Activated T-cell treated with anti-CD3 and anti-CD28 coated beads for 4 hours (primary cell): ENCODE data around the gene VWA1.
A peak's percentile ranks its signal among the peaks of the same experiment; 100 is the strongest.
"Not testable (repeated sequence)": the region's sequence is repeated elsewhere in the genome, so short reads cannot be mapped to it uniquely, and the experiment has no call there.

Experiments
- DNase-seq: peaks from one replicate; pipeline ENCODE4 v3.0.0-alpha.2; 2020

Gene VWA1

DNA sequence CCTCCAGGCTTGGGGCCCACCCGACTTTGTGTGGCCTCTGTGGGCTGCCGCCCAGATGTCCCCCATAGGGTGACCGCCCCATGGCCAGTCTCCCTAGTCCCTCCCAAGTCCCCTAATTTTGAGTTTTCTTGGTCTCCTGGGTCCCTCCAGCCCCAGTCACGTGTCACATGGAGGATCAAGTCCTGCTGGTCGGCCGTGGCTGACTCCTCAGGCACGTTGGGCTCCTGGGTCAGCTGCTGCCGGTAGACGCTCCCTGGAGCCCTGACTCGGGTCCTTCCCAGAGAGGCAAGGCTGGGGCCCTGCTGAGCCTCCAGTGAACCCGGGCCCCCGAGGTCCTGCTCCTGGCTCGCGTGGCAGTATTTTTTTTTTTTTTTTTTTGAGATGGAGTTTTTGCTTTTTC is 24.2 kb downstream of the VWA1 start:
- not testable (repeated sequence) for DNase-seq

DNA sequence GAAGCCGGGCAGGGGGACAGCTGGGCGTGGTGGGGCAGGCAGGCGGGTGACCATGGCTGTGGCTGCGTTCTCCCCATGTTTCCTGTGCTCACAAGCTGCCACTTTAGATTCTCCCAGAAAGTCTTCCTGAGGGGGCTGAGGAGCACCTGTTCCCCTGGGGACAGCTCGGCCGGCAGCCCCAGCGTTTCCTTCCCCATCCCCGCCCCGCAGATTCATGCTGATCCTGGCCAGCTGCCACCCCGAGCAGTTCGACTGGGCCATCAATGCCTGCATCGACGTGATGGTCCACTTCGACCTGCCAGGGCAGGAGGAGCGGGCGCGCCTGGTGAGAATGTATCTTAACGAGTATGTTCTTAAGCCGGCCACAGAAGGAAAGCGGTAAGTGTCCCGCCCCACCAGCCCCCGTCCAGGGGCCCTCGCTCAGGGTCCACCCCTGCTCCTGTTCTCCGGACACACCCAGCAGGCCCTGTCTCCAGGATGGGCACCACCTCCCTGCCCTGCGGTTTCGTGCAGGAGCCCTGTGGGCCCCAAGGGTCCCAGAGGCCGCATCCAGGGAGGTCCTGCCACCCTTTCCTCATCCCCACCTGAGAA is 25.1 kb downstream of the VWA1 start:
- no peak for DNase-seq

GRCh38 chr1:1461721-1462317 is 26.3 kb downstream of the VWA1 start:
- DNase-seq: no peak

DNA sequence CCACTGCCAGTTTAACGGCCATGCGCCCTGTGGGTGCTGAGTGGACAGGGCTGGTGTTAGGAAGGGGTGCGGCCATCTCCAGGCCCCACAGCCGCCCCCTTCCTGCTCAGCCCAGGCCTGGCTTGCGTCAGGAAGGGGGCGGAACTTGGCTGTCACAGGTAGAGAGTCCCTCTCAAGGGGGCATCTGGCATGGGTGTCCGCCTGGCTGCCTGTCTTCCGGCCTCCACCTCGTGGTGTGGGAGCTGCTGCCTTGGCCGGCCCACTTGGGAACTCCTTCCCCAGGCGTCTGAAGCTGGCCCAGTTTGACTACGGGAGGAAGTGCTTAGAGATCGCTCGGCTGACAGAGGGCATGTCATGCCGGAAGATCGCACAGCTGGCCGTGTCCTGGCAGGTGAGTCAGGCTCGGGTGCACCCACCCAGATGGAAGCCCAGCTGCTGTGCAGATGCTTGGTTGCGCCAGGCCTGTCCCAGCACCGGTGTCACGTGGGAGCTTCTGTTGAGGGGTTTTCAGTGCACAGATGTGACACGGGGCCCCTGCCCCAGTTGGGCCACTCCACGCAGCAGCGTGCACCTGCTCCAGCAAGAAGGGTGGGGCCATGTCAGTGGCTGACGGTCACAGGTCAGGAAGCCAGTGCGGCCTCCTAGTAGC is 27.0 kb downstream of the VWA1 start:
- DNase-seq: no peak

DNA sequence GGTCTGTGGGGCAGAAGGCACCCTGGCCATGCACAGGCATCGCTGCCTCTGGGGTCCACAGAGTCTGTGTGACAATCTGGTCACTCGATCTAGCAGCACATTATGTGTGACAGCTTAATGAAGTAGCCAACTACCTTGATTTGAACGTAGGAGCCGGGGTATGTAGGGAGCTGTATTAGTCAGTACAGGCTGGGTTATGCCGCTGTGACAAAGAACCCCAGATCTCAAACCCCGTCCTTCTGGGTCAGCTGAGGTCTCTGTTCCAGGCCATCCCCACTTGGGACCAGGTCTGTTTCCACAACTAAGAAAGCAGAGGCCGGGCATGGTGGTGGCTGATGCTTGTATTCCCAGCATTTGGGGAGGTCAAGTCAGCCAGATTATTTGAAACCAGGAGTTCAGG is 27.8 kb downstream of the VWA1 start:
- no peak for DNase-seq

GRCh38 chr1:1468196-1468985 is 32.9 kb downstream of the VWA1 start:
- not testable (repeated sequence) for DNase-seq

- no peak for DNase-seq
Measured at GRCh38 chr1:1470626-1471388, 35.3 kb downstream of the VWA1 start.

DNA sequence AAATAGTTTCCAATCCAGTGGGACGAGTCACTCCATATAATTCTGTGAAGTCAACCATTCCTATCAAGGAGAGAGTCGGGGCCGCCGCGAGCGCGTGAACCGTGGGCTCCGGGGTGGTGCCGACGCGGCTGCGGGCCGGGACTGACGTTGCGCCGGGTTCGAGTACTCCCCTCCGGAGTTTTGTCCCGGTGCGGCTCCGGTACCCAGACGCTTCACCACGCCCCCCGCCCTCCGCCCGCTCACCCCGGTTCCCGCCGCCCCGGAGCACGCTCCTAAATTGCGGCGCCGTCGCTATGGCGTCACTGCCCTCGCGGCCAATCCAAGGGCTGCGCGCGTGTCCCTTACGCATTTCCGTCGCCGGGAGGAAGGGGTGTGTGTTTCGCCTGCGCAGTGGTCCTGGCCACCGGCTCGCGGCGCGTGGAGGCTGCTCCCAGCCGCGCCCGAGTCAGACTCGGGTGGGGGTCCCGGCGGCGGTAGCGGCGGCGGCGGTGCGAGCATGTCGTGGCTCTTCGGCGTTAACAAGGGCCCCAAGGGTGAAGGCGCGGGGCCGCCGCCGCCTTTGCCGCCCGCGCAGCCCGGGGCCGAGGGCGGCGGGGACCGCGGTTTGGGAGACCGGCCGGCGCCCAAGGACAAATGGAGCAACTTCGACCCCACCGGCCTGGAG is 36.0 kb downstream of the VWA1 start, which contains the start of gene ATAD3B:
TSS of gene ATAD3B (plus strand) at position 377 of the 664 bp plus-strand sequence. CDS start at position 497, 120 bp downstream.
- DNase-seq: peak; percentile 91

DNA sequence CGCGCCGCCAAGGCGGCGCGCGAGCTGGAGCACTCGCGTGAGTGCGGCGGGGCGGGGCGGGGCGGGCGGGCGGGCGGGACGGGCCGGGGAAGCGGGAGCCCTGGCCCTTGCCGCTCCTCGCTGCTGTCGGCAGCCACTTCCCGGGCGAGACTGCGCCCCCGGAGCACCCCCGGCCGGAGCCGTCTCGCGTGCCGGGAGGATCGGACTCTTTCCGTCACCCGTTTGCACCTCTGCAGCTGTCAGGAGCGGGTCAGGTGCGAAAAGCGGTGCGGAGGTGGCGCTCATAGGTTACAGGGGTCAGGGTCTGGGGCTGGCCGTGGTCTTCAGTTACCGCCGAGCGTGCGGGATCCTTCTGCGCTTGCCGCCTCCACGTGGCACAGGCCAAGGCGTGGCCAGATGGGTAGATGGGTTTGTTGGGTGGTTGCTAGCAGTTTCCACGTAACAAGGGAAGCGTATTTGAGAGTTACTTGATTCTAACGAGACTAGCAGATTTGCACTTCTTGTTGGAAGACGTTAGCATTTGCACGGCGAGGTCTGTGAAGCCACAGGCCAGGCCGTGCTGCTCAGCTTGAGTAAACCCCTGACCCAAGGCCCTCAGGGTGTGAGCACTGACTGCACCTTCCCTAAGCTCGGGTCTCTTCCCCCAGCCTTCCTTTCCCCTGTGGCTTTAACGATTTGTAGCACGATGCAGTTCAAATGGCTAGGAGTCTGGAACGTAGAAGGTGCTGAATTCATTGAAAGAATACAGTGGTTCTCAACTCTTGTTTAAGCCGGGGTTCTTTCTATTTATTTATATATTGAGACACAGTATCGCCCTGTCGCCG is 36.8 kb downstream of the VWA1 start:
- DNase-seq: not testable (repeated sequence)

DNA sequence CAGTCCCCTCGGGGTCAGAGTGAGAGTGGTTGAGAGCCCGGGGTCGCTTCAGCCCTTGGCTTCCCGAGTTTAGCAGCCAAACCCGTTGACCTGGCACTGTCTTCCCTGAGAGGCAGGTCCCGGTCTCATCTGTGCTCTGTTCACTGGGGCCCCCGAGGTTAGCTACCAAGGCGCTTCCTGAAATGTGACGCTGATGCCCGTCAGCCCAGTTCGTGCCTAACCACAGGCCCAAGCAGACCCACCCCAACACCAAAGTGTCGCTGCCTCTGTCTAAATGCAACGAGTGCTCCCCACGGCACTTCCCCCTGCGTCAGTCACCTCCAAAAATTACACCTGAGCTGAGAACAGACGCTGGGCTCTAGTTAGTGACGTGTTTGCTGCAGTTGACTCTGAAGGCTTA is 40.5 kb downstream of the VWA1 start:
- DNase-seq: not testable (repeated sequence)

DNA sequence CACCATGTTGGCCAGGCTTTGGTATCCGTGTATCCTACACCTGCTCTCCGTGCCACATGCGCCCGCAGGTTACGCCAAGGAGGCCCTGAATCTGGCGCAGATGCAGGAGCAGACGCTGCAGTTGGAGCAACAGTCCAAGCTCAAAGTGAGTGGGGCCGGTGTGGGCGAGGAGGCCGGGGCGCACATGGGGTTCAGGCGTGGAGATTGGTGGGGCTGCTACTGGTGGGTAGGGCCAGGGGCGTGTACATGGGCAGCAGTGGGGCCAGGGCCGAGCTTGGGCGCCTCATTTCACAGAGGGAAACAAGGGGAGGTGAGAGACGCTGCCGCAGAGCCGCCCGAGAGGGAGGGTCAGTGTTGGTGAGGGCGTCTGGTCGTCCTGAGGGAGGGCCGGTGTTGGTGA is 41.7 kb downstream of the VWA1 start:
- no peak for DNase-seq

GRCh38 chr1:1479547-1480487 is 44.3 kb downstream of the VWA1 start:
- DNase-seq: no peak

DNA sequence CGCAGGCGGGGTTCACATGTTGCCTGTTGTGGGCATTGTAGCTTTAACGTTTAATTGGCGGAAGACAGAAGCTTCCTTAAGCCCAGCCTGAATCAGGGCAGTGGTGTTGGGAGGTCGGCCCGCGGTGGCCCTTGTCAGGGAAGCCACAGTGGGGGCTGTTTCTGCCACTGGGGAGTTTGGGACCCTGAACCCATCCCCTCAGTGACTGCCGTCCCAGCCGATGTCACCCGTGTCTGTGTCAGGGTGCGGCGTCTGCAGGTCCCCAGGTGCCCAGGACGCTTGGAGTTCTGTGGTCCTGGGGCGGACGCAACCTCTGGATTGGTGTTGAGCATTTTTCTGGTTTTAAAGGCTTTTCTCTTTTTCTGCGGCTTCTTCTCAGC is 45.0 kb downstream of the VWA1 start:
- DNase-seq: not testable (repeated sequence)

DNA sequence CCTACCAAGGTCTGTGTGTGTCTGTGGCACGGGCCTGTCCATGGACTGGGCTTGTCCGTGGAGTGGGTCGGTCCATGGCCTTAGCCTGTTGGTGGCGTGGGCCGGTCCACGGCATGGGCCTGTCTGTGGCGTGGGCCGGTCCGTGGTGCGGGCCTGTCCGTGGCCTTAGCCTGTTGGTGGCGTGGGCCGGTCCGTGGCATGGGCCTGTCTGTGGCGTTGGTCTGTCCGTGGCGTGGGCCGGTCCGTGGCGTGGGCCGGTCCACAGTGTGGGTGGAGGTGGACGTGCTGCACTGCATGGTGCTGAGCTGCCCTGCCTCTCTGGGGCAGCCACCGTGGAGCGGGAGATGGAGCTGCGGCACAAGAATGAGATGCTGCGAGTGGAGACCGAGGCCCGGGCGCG is 46.3 kb downstream of the VWA1 start:
- DNase-seq: not testable (repeated sequence)

DNA sequence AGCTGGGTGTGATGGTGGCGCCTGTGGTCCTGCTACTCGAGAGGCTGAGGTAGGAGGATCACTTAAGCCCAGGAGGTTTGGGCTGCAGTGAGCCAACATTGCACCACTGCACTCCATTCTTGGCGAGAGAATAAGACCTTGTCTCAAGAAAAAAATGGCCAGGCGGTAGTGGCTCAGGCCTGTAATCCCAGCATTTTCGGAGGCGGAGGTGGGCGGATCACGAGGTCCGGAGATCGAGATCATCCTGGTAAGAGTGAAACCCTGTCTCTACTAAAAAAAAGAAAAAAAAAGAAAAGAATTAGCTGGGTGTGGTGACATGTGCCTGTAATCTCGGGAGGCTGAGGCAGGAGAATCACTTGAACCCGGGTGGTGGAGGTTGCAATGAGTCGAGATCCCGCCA is 47.4 kb downstream of the VWA1 start:
- no peak for DNase-seq

- no peak for DNase-seq
Measured at GRCh38 chr1:1483714-1484113, 48.2 kb downstream of the VWA1 start.

DNA sequence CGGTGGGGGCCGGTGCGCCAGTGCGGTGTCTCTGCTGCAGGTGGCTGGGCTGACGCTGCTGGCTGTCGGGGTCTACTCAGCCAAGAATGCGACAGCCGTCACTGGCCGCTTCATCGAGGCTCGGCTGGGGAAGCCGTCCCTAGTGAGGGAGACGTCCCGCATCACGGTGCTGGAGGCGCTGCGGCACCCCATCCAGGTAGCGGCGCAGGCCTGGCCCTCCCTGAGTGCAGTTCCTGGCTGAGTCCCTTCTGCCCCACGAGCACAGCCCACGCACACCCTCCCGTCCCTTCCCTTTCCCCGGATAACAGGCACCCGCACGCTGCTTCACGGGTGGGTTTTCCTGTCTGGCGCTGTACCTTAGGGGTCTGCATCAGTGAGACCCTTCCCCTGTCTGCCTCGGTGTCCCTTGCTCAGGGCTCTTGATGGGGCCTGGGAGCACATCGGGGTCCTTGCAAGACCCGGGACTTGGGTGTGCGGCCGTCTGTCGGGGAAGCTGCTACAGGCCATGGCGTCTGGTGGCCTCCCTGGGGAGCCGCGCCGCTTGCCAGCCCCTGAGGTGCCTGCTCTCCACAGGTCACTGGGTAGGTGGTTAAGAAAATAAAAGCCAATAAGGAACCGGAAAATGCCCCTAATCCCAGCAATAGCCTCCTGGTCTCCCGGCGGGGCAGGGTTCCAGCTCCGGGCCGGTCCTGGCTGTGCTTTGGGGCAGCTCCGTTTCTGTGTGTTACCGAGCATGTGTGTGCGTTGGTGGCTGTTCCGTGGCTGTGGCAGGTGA is 49.7 kb downstream of the VWA1 start:
- DNase-seq: not testable (repeated sequence)

GRCh38 chr1:1485755-1486317 is 50.3 kb downstream of the VWA1 start:
- DNase-seq: not testable (repeated sequence)

GRCh38 chr1:1487701-1488100 is 52.2 kb downstream of the VWA1 start:
- no peak for DNase-seq
